T47D (cell line): Measurements from ENCODE around the gene CETN3.

Source experiments
- DNase-seq, 2 experiments: peaks; one replicate each; pipeline versions ENCODE4 v3.0.0 to v3.0.0-alpha.2; 2011 to 2012; ENCODE audit warnings: low read depth in 1 of 2, low spot score in 1 of 2
- JUND ChIP-seq: IDR thresholded peaks from 2 replicates; pipeline ENCODE4 v1.6.1; 2012; ENCODE audit warnings: low read depth
- in situ Hi-C: cut with HindIII; loops from 2 replicates; pipeline ENCODE4 v1.10.0; 2016; ENCODE audit warnings: low sequenced_read_pairs, low pct_unique_long_range_greater_than_20kb

The CETN3 gene

DNA sequence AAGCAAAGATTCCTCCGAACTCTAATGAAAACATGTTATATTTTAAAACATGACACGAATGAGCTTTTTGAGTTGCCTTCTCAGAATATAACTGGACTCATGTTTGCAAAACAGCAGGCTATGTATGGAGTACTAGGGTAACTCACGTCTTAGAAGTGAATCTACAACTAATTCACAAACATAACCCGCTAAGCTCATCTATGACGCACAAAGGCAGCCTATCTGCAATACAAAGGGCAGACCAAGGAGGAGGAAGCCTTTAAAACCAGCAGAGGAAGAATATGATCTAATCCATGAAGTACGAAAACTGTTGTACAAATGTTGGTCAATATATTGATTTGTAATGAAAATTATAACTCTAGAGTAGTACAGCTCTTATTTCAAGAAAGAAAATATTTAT, 67.0 kb downstream of the CETN3 start:
- DNase-seq, result no peak
- in situ Hi-C loops, result no loop called here
- TF ChIP-seq JUND, result no peak
